K562 (cell line): ENCODE data around the gene TTBK1. TPM values are rescaled to one million over a fixed set of nuclear protein-coding genes. Genes with fewer than 3 reads are reported as not detected.

Experiments
- CBFA2T3 ChIP-seq: fragments of 450-650 bp; IDR thresholded peaks from 2 replicates; pipeline ENCODE4 v1.6.1; 2017
- ELF1 ChIP-seq: fragments of 200-800 bp; sonication (Bioruptor generic); IDR thresholded peaks from 2 replicates; pipeline ENCODE4 v1.6.1; 2016; ENCODE audit warnings: missing genetic modification characterization, missing compliant biosample characterization
- FOS ChIP-seq: IDR thresholded peaks from 3 replicates; pipeline ENCODE4 v1.6.1; 2011; ENCODE audit not compliant: insufficient read length; ENCODE audit errors: extremely low read depth
- MCM3 ChIP-seq: fragments of 450-650 bp; IDR thresholded peaks from 2 replicates; pipeline ENCODE4 v1.6.1; 2016
- STAT5B ChIP-seq: fragments of 250-450 bp; sonication (Bioruptor Pico); IDR thresholded peaks from 2 replicates; pipeline ENCODE4 v1.8.0; 2021; ENCODE audit warnings: mild to moderate bottlenecking, inconsistent platforms
- TAF1 ChIP-seq: IDR thresholded peaks from 2 replicates; pipeline ENCODE4 v1.6.1; 2011; ENCODE audit warnings: mild to moderate bottlenecking, low read length, moderate library complexity; ENCODE audit not compliant: insufficient read depth, control insufficient read depth, severe bottlenecking; ENCODE audit errors: extremely low read depth
- TFAP4 ChIP-seq: sonication (generic); formaldehyde crosslinking; IDR thresholded peaks from 2 replicates; pipeline ENCODE4 v1.8.0; 2022; ENCODE audit warnings: missing genetic modification reagents, mild to moderate bottlenecking, moderate library complexity, borderline replicate concordance
- ZBTB17 ChIP-seq: fragments of 450-650 bp; formaldehyde crosslinking; IDR thresholded peaks from 2 replicates; pipeline ENCODE4 v1.4.0; 2020; ENCODE audit warnings: mild to moderate bottlenecking
- ZBTB40 ChIP-seq, 2 experiments: fragments of 450-650 bp in 1 of 2; sonication (generic) in 1 of 2; formaldehyde crosslinking in 1 of 2; IDR thresholded peaks; 2 replicates each; pipeline versions ENCODE4 v1.7.1 to v1.9.0; 2016 to 2022; ENCODE audit warnings: inconsistent platforms in 1 of 2, mild to moderate bottlenecking in 1 of 2, missing genetic modification reagents in 1 of 2
- ZNF133 ChIP-seq: fragments of 250-450 bp; sonication (Bioruptor Pico); IDR thresholded peaks from 2 replicates; pipeline ENCODE4 v1.4.0; 2020; ENCODE audit warnings: mild to moderate bottlenecking
- ZNF507 ChIP-seq: conservative IDR thresholded peaks from 2 replicates; pipeline ENCODE4 v1.6.1; 2017; ENCODE audit warnings: missing genetic modification characterization, missing compliant biosample characterization
- ZNF79 ChIP-seq: fragments of 250-450 bp; sonication (Bioruptor Pico); IDR thresholded peaks from 2 replicates; pipeline ENCODE4 v1.4.0; 2020; ENCODE audit warnings: low read depth, mild to moderate bottlenecking, moderate library complexity
- polyA plus RNA-seq, 8 experiments: library from polyadenylated mRNA; depleted of rRNA in 4 of 8; stranded (reverse) in 5 of 8; unstranded in 3 of 8; fragments of >200 nt; fragmentation: Nextera tagmentation in 2 of 8; fragmentation: Illumina TruSeq in 1 of 8; extraction: Ambion mirVana in 2 of 8; extraction: Trizol in 1 of 8; gene quantifications; 2 replicates each; pipeline versions ENCODE4 v1.2.1 to v1.2.3, GENCODE V29; 2011 to 2014; ENCODE audit warnings: inconsistent platforms in 1 of 8, missing spikeins in 1 of 8
- total RNA-seq, 7 experiments: library from RNA; depleted of rRNA in 6 of 7; stranded (reverse); fragments of >200 nt in 6 of 7; fragmentation: Illumina TruSeq in 2 of 7; extraction: Trizol in 2 of 7; gene quantifications; 2 replicates each; pipeline versions ENCODE4 v1.2.1 to v1.2.3, GENCODE V29; 2011 to 2021; ENCODE audit warnings: low replicate concordance in 1 of 7
- TF ChIP-seq, protein P1 (sequence below): sonication (generic); formaldehyde crosslinking; IDR thresholded peaks from 2 replicates; pipeline ENCODE4 v1.8.1; 2023; ENCODE audit warnings: mild to moderate bottlenecking, missing genetic modification reagents

The TTBK1 gene
- total and polyA plus RNA-seq, 9 of the 15 experiments (the other 6 are each of a cell fraction or from before 2014, with no cell fraction given): not detected

- TF ChIP-seq, protein P1, sequence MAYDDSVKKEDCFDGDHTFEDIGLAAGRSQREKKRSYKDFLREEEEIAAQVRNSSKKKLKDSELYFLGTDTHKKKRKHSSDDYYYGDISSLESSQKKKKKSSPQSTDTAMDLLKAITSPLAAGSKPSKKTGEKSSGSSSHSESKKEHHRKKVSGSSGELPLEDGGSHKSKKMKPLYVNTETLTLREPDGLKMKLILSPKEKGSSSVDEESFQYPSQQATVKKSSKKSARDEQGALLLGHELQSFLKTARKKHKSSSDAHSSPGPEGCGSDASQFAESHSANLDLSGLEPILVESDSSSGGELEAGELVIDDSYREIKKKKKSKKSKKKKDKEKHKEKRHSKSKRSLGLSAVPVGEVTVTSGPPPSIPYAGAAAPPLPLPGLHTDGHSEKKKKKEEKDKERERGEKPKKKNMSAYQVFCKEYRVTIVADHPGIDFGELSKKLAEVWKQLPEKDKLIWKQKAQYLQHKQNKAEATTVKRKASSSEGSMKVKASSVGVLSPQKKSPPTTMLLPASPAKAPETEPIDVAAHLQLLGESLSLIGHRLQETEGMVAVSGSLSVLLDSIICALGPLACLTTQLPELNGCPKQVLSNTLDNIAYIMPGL (CRISPR knock-in tag): peak; percentile 98
- no peak for TF ChIP-seq STAT5B (CRISPR knock-in tag)
- no peak for TF ChIP-seq ZNF79
- peak; percentile 62 for TF ChIP-seq TFAP4 (CRISPR knock-in tag)
- TF ChIP-seq ELF1 (tag): no peak
- TF ChIP-seq CBFA2T3: no peak
- TF ChIP-seq ZBTB17 (CRISPR knock-in tag): no peak
- peak; percentile 91 for TF ChIP-seq TAF1
- no peak for TF ChIP-seq FOS
- TF ChIP-seq MCM3: no peak
- TF ChIP-seq ZNF507 (tag): no peak
- no peak for TF ChIP-seq ZNF133
- peak; percentile 18; the same call in 1 of the 2 replicates for TF ChIP-seq ZBTB40 (IDR thresholded peaks at IDR 0.05)
- no peak for TF ChIP-seq ZBTB40 (CRISPR knock-in tag; IDR thresholded peaks at IDR 0.05)
These were observed 14.1 kb upstream of the TTBK1 start, which contains the start of gene DNPH1 (continued) for GRCh38 chr6:43228951-43229802.
